Skeletal muscle satellite cell (primary cell): ENCODE data around the gene MYO9B.

Experiments
- H3K27me3 ChIP-seq: 2 replicates; pipeline ENCODE4 v1.7.0; 2013; ENCODE audit warnings: low read length; ENCODE audit not compliant: control insufficient read depth, insufficient read depth
- H3K36me3 ChIP-seq: 2 replicates; pipeline ENCODE4 v1.7.0; 2013; ENCODE audit warnings: mild to moderate bottlenecking, control low read depth, low read length; ENCODE audit not compliant: insufficient read depth
- H3K4me1 ChIP-seq: 2 replicates; pipeline ENCODE4 v1.7.0; 2013; ENCODE audit warnings: low read length; ENCODE audit not compliant: control insufficient read depth, insufficient read depth
- H3K4me2 ChIP-seq: 2 replicates; pipeline ENCODE4 v1.7.0; 2013; ENCODE audit warnings: mild to moderate bottlenecking, low read length
- H3K4me3 ChIP-seq: 2 replicates; pipeline ENCODE4 v1.7.0; 2013; ENCODE audit warnings: low read length
- H3K9ac ChIP-seq: 2 replicates; pipeline ENCODE4 v1.7.0; 2013; ENCODE audit warnings: mild to moderate bottlenecking, low read depth, low read length, moderate library complexity
- H3K9me3 ChIP-seq: replicated peaks from 2 replicates; pipeline ENCODE4 v1.7.0; 2013; ENCODE audit warnings: mild to moderate bottlenecking, control low read depth, low read length

MYO9B gene

DNA sequence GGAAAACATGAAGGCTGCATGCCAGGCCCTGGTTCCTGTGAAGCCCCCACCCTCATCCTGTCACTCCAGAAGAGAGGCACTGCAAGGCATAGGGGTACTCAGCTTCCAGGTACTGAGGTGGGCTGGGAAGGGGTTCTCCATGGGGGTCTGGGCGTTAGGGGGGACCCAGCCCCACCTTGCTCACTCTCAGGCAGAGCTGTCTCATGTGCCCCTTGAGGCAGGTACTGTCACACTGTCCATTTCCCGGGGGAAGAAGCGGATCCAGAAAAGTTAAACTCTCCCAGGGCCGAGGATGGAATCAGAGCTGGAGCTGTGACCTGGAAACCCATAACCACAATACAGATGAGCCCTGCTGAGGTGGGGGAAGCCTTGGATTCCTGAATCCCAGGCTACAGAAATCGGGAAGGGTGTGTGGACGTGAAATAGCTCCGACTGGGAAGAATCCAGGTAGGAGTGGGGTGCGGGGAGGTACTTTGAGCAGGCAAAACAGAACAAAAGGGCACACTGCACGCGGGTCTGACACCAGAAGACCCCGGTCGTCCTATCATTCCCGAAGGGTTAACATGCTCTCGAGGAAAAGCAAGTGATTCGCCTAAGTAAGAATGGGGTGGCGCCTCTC is 139.0 kb downstream of the MYO9B start:
- H3K4me3 ChIP-seq = peak overlapping the region; percentile 95
- peaks cover 19% of the 10 kb centered on the region for H3K4me1 ChIP-seq
- H3K4me2 ChIP-seq = peak overlapping the region; percentile 82
- H3K9me3 ChIP-seq = no peaks in the 10 kb centered on the region
- H3K36me3 ChIP-seq = peaks cover 44% of the 10 kb centered on the region
- no peaks in the 10 kb centered on the region for H3K27me3 ChIP-seq
- H3K9ac ChIP-seq = peak overlapping the region; percentile 96

DNA sequence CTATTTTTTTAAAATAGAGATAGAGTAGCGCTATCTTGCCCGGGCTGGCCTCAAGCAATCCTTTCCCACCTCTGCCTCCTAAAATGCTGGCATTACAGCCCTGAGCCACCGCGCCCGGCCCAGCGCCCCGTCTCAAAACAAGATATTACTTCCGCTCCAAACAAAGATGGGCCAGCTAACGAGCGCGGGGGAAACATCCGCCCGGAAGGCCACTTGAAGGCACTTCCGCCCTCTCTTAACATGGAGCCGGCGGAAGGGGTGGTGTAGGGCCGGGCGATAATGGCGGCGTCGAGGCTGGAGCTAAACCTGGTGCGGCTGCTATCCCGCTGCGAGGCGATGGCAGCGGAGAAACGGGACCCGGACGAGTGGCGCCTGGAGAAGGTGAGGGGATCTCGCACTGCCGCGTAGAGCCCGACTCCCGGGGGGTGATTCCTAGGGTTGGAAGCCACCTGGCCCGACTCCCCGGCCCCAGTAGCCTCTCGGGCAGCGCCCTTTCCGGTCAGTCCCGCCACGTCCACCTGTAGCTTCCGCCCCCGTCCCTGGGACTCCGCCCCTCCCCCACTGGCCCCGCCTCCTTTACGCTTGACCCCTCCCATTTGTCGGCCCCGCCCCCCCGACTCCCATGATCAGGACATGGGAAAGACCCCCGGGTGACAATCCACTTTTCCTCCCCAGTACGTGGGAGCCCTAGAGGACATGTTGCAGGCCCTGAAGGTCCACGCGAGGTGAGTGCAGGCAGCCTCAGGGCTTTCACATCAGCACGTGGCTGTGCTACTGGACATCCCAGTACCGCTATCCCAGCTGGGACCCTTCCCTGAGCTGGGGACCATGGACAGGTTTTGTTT is 139.8 kb downstream of the MYO9B start, which contains the start of gene USE1:
USE1 (plus strand) TSS at position 231 of the 845 bp plus-strand sequence; CDS start at position 280, 49 bp downstream.
- H3K4me3 ChIP-seq = peak within 1 kb of the TSS; percentile 95
- peak within 1 kb of the TSS; percentile 96 for H3K9ac ChIP-seq
- H3K4me1 ChIP-seq = peaks cover 21% of the 10 kb centered on the region
- H3K36me3 ChIP-seq = peaks cover 39% of the 10 kb centered on the region
- H3K27me3 ChIP-seq = no peaks in the 10 kb centered on the region
- no peaks in the 10 kb centered on the region for H3K9me3 ChIP-seq
- H3K4me2 ChIP-seq = peak within 1 kb of the TSS; percentile 82

DNA sequence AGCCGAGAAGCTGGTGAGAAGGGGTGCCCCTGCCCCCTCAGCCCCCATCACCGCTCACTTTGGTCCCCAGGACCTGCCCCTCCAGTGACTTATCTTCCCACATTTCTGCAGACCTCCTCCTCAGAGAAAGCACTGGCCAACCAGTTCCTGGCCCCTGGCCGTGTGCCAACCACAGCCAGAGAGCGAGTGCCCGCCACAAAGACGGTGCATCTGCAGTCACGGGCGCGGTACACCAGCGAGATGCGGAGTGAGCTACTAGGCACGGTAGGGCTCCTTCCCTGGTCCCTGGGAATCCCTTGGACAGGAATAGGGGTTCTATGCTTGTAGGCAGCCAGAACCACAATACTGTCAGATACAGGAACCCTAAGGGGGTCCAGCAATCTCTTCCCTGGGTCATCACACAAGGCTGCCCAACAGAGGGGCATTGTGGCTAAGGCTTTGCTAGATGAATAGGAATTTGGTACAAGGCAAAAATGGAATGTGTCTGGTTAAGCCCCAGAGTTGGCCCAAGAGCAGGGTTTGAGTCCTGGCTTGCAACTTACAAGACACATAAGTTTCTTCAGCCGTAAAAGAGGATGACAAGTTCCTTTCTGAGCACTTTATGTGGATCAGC is 140.6 kb downstream of the MYO9B start:
- H3K9me3 ChIP-seq = no peaks in the 10 kb centered on the region
- peaks cover 25% of the 10 kb centered on the region for H3K4me1 ChIP-seq
- H3K4me2 ChIP-seq = peak overlapping the region; percentile 82
- peak overlapping the region; percentile 95 for H3K4me3 ChIP-seq
- no peak overlapping the region for H3K9ac ChIP-seq
- H3K27me3 ChIP-seq = no peaks in the 10 kb centered on the region
- peaks cover 33% of the 10 kb centered on the region for H3K36me3 ChIP-seq

DNA sequence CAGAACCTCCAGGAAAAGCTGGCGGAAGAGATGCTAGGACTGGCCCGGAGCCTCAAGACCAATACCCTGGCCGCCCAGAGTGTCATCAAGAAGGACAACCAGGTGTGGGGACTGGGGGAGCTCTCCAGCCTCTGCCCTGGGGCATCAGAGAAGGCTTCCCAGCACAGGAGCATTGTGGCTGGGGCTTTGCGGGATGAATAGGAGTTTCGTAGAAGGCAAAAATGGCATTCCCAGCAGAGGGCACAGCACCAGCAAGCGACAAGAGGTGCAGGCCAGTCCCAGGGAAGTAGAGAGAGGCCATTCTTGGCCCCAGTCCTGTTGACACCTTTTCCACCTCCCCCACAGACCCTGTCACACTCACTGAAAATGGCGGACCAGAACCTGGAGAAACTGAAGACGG is 143.7 kb downstream of the MYO9B start:
- H3K36me3 ChIP-seq = peaks cover 13% of the 10 kb centered on the region
- peaks cover 25% of the 10 kb centered on the region for H3K4me1 ChIP-seq
- H3K9me3 ChIP-seq = no peaks in the 10 kb centered on the region
- H3K27me3 ChIP-seq = no peaks in the 10 kb centered on the region
- no peak overlapping the region for H3K4me2 ChIP-seq
- H3K9ac ChIP-seq = no peak overlapping the region
- no peak overlapping the region for H3K4me3 ChIP-seq

DNA sequence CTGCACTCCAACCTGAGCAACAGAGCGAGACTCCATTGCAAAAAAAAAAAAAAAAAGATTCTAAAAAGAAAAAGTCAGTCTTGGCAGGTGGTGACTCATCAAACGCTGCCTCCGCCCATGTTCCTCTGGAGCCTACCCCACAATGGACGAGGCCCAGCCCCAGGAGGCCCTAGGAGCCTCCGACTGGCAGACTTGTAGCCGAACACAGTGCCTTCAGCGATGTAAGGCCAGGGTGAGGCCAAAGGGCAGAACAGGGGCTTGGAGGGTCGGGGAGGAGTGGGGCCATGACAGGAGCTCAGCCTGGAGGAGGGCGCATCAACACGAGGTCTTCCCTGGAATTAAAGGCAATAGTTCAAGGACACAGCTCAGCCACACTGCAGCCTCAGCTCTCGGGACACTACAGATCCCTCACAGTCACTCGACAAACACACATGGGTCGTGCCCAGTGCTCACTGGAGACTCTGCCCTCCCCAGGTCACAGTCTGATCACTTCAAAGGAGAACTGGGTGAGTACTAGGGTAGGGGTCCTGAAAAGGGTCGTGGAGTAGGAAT is 144.7 kb downstream of the MYO9B start:
- peak overlapping the region; percentile 23 for H3K9ac ChIP-seq

DNA sequence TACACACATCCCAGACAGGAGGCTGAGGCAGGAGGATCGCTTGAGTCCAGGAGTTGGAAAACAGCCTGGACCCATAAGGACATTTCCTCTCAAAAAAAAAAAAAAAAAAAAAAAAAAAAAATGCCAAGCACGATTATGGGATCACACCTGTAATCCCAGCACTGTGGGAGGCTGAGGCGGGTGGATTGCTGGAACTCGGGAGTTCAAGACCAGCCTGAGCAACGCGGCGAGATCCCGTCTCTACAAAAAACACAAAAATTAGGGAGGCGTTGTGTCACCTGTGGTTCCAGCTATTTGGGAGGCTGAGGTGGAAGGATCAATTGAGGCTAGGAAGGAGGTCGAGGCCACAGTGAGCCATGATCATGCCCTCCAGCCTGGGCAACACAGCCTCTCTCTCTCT is 149.5 kb downstream of the MYO9B start:
- Histone ChIP-seq H3K4me3 (no peak overlapping the region), H3K27me3 (no peaks in the 10 kb centered on the region), H3K36me3 (peaks cover 7% of the 10 kb centered on the region), H3K4me1 (peaks cover 18% of the 10 kb centered on the region), H3K9ac (no peak overlapping the region), H3K4me2 (no peak overlapping the region), H3K9me3 (no peaks in the 10 kb centered on the region)

More for the DNA sequence above, 144.7 kb downstream of the MYO9B start:
- no peak overlapping the region for H3K4me3 ChIP-seq
- H3K9me3 ChIP-seq = no peaks in the 10 kb centered on the region
- peak overlapping the region; percentile 54 for H3K4me2 ChIP-seq
- peaks cover 18% of the 10 kb centered on the region for H3K4me1 ChIP-seq
- no peaks in the 10 kb centered on the region for H3K27me3 ChIP-seq
- peaks cover 13% of the 10 kb centered on the region for H3K36me3 ChIP-seq

DNA sequence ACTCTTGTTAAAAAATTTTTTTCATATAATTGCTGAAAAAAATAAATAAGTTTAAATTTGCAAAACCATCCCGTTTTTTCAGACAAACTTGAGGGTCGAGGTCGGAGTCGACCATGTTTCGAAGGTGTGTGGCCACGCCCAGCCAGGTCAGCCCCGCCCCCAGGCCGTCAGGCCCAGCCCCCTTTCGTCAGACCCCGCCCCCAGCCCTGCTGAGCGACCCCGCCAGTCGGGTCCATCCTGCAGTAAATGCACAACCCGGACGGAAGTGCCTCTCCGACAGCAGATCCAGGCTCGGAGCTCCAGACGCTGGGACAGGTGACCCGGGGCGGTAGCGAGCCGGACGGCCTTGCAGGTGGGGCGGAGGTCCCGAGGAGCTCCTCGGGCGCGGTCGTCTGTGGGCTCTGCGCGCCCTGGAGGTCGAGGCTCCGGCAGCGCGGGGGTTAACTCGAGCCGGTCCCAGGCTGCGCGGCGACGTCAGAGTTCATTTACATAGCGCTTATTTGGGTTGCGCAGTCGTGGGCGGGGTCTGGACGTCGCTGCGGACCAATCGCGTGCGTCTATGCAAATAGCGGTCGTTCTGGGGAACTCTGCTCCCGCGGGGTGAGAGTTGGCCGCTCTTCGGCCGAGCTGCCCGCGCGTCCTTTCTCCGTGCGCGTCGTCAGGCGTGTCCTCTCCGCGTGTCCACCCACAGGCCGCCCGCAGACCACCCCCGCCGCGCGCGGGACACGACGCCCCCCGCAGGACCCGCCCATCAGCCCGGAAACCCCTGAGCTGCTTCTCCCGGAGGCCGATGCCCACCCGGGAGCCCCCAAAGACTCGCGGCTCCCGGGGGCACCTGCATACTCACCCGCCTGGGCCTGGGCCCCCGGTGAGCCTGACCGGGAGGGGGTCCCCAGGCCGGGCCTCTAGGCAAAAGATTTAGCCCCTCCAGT is 150.7 kb downstream of the MYO9B start, which contains the start of gene OCEL1:
OCEL1 (plus strand) TSS at position 225 of the 932 bp plus-strand sequence; CDS start at position 247, 22 bp downstream.
- Histone ChIP-seq H3K36me3 (peaks cover 18% of the 10 kb centered on the region), H3K4me3 (peak within 1 kb of the TSS; percentile 100), H3K4me1 (peaks cover 11% of the 10 kb centered on the region), H3K9me3 (no peaks in the 10 kb centered on the region), H3K9ac (peak within 1 kb of the TSS; percentile 85), H3K4me2 (peak within 1 kb of the TSS; percentile 99), H3K27me3 (no peaks in the 10 kb centered on the region)

DNA sequence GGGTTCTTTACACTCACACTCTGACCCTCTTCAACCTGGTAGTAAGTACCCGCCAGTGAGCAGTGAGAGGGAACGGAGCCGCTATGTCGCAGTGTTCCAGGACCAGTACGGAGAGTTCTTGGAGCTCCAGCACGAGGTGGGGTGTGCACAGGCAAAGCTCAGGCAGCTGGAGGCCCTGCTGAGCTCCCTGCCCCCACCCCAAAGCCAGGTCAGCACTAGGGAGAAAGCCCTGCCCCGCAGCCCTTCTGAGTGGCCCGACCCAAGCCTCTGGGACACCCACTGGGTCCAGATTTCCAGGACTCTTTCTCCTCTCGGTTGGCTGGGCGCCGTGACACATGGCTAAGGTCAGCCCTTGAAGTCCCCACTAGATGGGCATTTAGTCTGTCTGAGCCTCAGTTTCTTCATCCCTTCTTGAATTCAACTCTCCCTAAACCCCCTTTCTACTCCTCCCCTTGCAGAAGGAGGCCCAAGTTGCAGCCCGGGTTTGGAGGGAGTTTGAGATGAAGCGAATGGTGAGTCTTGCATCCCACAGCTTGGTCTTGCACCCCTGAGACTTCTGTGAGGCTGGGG is 152.3 kb downstream of the MYO9B start:
- Histone ChIP-seq H3K36me3 (peaks cover 30% of the 10 kb centered on the region), H3K4me1 (peaks cover 11% of the 10 kb centered on the region), H3K4me2 (no peak overlapping the region), H3K27me3 (no peaks in the 10 kb centered on the region), H3K9ac (no peak overlapping the region), H3K9me3 (no peaks in the 10 kb centered on the region), H3K4me3 (no peak overlapping the region)

DNA sequence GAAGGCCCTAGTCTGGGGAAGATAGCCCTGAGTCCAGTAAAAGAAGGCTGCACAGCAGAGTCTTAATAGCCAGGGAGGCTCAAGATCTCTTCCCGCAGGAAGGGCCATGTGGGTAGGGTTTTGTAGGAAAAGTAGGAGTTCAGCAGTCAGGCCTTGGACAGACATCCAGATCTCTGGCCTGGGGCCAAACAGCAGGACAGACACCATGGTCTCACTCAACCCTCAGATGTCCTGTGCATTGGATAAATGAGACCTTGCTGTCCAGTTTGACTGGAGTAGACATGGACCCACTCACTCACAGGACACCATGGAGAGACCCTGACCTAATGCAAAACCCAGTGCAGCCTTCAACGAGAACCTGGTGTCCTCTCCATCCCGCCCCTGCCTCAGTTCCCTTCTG is 154.3 kb downstream of the MYO9B start:
- peaks cover 35% of the 10 kb centered on the region for H3K36me3 ChIP-seq
- H3K4me1 ChIP-seq = peaks cover 17% of the 10 kb centered on the region
- no peaks in the 10 kb centered on the region for H3K27me3 ChIP-seq

DNA sequence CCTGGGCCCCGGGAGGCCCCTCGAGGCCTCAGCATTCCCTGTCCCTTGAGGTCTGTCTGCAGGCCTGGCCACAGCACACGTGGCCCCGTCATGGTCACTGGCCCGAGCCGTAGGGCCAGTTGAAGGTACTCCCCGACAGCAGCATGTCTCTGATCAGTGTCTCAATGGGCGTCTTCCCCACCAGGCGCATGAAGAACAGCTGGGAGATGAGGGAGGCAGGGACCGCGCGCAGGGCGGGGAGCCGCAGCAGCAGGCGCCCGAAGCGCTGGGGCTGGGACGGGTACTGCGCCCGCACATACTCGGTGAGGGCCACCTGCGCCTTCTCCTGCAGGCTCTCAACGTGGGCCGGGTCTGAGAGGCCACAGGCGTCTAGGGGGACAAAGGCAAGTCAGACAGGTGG is 156.7 kb downstream of the MYO9B start:
- Histone ChIP-seq H3K36me3 (peaks cover 35% of the 10 kb centered on the region), H3K4me1 (peaks cover 20% of the 10 kb centered on the region), H3K4me2 (no peak overlapping the region)

More for the DNA sequence above, 154.3 kb downstream of the MYO9B start:
- Histone ChIP-seq H3K4me3 (no peak overlapping the region), H3K4me2 (no peak overlapping the region), H3K9ac (no peak overlapping the region), H3K9me3 (no peaks in the 10 kb centered on the region)

More for the DNA sequence above, 156.7 kb downstream of the MYO9B start:
- Histone ChIP-seq H3K4me3 (no peak overlapping the region), H3K27me3 (no peaks in the 10 kb centered on the region), H3K9me3 (no peaks in the 10 kb centered on the region), H3K9ac (no peak overlapping the region)
